Esophagus squamous epithelium (tissue), 5 donors: ENCODE results near the gene CTSL. TPM values are rescaled to one million over a fixed set of nuclear protein-coding genes. Genes with fewer than 3 reads are reported as not detected.

Experiments used
- DNase-seq: peaks from one replicate; lab custom pipeline; 2025; lab: John Stamatoyannopoulos, UW
- H3K27ac ChIP-seq, 4 donors: fragments of 200-600 bp; sonication (generic); one replicate each; pipeline ENCODE4 v1.5.1; 2016 to 2019; ENCODE audit warnings: mild to moderate bottlenecking in 1 of 4
- H3K27me3 ChIP-seq, 4 donors: fragments of 200-600 bp; sonication (generic); 1 replicate in 3 of 4; 2 replicates in 1 of 4; pipeline versions ENCODE4 v1.5.1 to v1.6.0; 2017 to 2021; ENCODE audit warnings: antibody characterized with exemption in 1 of 4
- H3K36me3 ChIP-seq, 3 donors: fragments of 200-600 bp; sonication (generic); one replicate each; pipeline ENCODE4 v1.5.1; 2016 to 2019
- H3K4me1 ChIP-seq, 3 donors: fragments of 200-600 bp; sonication (generic); one replicate each; pipeline ENCODE4 v1.5.1; 2017 to 2019
- H3K4me3 ChIP-seq, 4 donors: fragments of 200-600 bp; sonication (generic); 1 replicate in 3 of 4; 2 replicates in 1 of 4; pipeline ENCODE4 v1.5.1; 2016 to 2019; ENCODE audit warnings: mild to moderate bottlenecking in 2 of 4, moderate library complexity in 1 of 4
- H3K9me3 ChIP-seq, 3 donors: fragments of 200-600 bp; sonication (generic); one replicate each; pipeline ENCODE4 v1.5.1; 2016 to 2019
- CTCF ChIP-seq, 6 experiments: fragments of 450-650 bp in 4 of 6; fragments of 200-600 bp in 2 of 6; sonication (generic) in 2 of 6; IDR thresholded peaks; one replicate each; pipeline ENCODE4 v1.5.1; 2016 to 2019; ENCODE audit warnings: antibody characterized with exemption in 6 of 6, mild to moderate bottlenecking in 4 of 6, moderate library complexity in 4 of 6
- POLR2A ChIP-seq, 4 donors: fragments of 450-650 bp; IDR thresholded peaks; one replicate each; pipeline ENCODE4 v1.6.1; 2017; ENCODE audit warnings: antibody characterized with exemption in 4 of 4, mild to moderate bottlenecking in 4 of 4, moderate library complexity in 3 of 4
- WGBS, 2 donors: methylation state at CpG; one replicate each; pipeline ENCODE4 v1.1.5; 2018; 5-methylcytosine and 5-hydroxymethylcytosine counted together
- intact Hi-C: fragments of 100-400 bp; cut with DNase I; formaldehyde crosslinking; loops from one replicate; pipeline ENCODE4 v1.15.0; 2022
- total RNA-seq, 4 donors: library from RNA; depleted of rRNA; stranded (reverse); fragments of >200 nt; gene quantifications; one replicate each; pipeline ENCODE4 v1.1.0, GENCODE V29; 2016
- donor health status: DM: yes; HTN: yes; CAD: no.

The CTSL gene
- total RNA-seq, 4 donors from 2014 or later, result 7.6 to 64.2 (median 42.4) TPM

- Histone ChIP-seq H3K9me3 (no peaks in the 10 kb centered on the region), H3K36me3 (no peaks in the 10 kb centered on the region), H3K27ac (no peak overlapping the region), H3K4me3 (no peak overlapping the region), H3K4me1 (no peaks in the 10 kb centered on the region), H3K27me3 (no peaks in the 10 kb centered on the region)
- TF ChIP-seq CTCF (IDR thresholded peaks at IDR 0.05) (no peak), POLR2A (IDR thresholded peaks at IDR 0.05) (no peak)
- WGBS, 2 donors, result 81 to 91% methylated on average over 2 of the region's 2 CpGs
- intact Hi-C loops, result no loop called here
- no peak for DNase-seq
Observed at GRCh38 chr9:87760529-87760928, 34.6 kb downstream of the CTSL start.

GRCh38 chr9:87763286-87763685 is 37.4 kb downstream of the CTSL start:
- peaks cover 0 to 9% (median 0%) of the 10 kb centered on the region in 3 donors for H3K4me1 ChIP-seq
- WGBS, 2 donors, result 42 to 52% methylated on average over 6 of the region's 6 CpGs
- intact Hi-C loops, result no loop called here
- H3K27ac ChIP-seq, result no peak overlapping the region
- TF ChIP-seq CTCF (IDR thresholded peaks at IDR 0.05), result no peak
- TF ChIP-seq POLR2A (IDR thresholded peaks at IDR 0.05), result no peak
- no peaks in the 10 kb centered on the region for H3K27me3 ChIP-seq
- H3K9me3 ChIP-seq, result no peaks in the 10 kb centered on the region
- no peak for DNase-seq
- no peak overlapping the region for H3K4me3 ChIP-seq
- H3K36me3 ChIP-seq, result no peaks in the 10 kb centered on the region

GRCh38 chr9:87765521-87765920 is 39.6 kb downstream of the CTSL start:
- Histone ChIP-seq H3K4me3 (no peak overlapping the region), H3K27me3 (peaks cover 0 to 7% (median 0%) of the 10 kb centered on the region in 4 donors), H3K36me3 (no peaks in the 10 kb centered on the region), H3K4me1 (peaks cover 0 to 9% (median 0%) of the 10 kb centered on the region in 3 donors), H3K9me3 (no peaks in the 10 kb centered on the region), H3K27ac (no peak overlapping the region)
- no peak for DNase-seq
- intact Hi-C loops, result no loop called here
- TF ChIP-seq CTCF (IDR thresholded peaks at IDR 0.05) (no peak), POLR2A (IDR thresholded peaks at IDR 0.05) (no peak)

- TF ChIP-seq POLR2A (IDR thresholded peaks at IDR 0.05) (no peak), CTCF (IDR thresholded peaks at IDR 0.05) (no peak)
- DNase-seq, result no peak
- Histone ChIP-seq H3K27me3 (peaks cover 0 to 19% (median 0%) of the 10 kb centered on the region in 4 donors), H3K4me1 (peaks cover 0 to 14% (median 0%) of the 10 kb centered on the region in 3 donors), H3K4me3 (no peak overlapping the region), H3K36me3 (no peaks in the 10 kb centered on the region), H3K9me3 (no peaks in the 10 kb centered on the region), H3K27ac (peak overlapping the region in 2 of 4 donors; percentile 21 to 22)
- intact Hi-C loops, result no loop called here
- WGBS, 2 donors, result 0 to 25% methylated on average over 1 of the region's 1 CpG
Observed at GRCh38 chr9:87766697-87767096, 40.8 kb downstream of the CTSL start.

- no peaks in the 10 kb centered on the region for H3K9me3 ChIP-seq
- H3K36me3 ChIP-seq, result no peaks in the 10 kb centered on the region
- TF ChIP-seq POLR2A (IDR thresholded peaks at IDR 0.05) (no peak), CTCF (IDR thresholded peaks at IDR 0.05) (no peak)
- no peak for DNase-seq
- intact Hi-C loops, result no loop called here
- H3K4me1 ChIP-seq, result peaks cover 0 to 14% (median 0%) of the 10 kb centered on the region in 3 donors
- H3K27ac ChIP-seq, result no peak overlapping the region
- H3K4me3 ChIP-seq, result no peak overlapping the region
- WGBS, 2 donors, result 49 to 71% methylated on average over 12 to 14 of the region's 18 CpGs
- peaks cover 0 to 30% (median 0%) of the 10 kb centered on the region in 4 donors for H3K27me3 ChIP-seq
Observed at GRCh38 chr9:87770616-87771315, 44.8 kb downstream of the CTSL start.
